Inferior parietal cortex (tissue), 1 donor: Measurements from ENCODE around the gene SMG5.
"Not testable (repeated sequence)": the region's sequence is repeated elsewhere in the genome, so short reads cannot be mapped to it uniquely, and the experiment has no call there.

Source experiments
- DNase-seq: peaks from one replicate; pipeline ENCODE4 v3.0.0-alpha.2; 2016; ENCODE audit errors: extremely low spot score

SMG5 gene, protein sequence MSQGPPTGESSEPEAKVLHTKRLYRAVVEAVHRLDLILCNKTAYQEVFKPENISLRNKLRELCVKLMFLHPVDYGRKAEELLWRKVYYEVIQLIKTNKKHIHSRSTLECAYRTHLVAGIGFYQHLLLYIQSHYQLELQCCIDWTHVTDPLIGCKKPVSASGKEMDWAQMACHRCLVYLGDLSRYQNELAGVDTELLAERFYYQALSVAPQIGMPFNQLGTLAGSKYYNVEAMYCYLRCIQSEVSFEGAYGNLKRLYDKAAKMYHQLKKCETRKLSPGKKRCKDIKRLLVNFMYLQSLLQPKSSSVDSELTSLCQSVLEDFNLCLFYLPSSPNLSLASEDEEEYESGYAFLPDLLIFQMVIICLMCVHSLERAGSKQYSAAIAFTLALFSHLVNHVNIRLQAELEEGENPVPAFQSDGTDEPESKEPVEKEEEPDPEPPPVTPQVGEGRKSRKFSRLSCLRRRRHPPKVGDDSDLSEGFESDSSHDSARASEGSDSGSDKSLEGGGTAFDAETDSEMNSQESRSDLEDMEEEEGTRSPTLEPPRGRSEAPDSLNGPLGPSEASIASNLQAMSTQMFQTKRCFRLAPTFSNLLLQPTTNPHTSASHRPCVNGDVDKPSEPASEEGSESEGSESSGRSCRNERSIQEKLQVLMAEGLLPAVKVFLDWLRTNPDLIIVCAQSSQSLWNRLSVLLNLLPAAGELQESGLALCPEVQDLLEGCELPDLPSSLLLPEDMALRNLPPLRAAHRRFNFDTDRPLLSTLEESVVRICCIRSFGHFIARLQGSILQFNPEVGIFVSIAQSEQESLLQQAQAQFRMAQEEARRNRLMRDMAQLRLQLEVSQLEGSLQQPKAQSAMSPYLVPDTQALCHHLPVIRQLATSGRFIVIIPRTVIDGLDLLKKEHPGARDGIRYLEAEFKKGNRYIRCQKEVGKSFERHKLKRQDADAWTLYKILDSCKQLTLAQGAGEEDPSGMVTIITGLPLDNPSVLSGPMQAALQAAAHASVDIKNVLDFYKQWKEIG

DNA sequence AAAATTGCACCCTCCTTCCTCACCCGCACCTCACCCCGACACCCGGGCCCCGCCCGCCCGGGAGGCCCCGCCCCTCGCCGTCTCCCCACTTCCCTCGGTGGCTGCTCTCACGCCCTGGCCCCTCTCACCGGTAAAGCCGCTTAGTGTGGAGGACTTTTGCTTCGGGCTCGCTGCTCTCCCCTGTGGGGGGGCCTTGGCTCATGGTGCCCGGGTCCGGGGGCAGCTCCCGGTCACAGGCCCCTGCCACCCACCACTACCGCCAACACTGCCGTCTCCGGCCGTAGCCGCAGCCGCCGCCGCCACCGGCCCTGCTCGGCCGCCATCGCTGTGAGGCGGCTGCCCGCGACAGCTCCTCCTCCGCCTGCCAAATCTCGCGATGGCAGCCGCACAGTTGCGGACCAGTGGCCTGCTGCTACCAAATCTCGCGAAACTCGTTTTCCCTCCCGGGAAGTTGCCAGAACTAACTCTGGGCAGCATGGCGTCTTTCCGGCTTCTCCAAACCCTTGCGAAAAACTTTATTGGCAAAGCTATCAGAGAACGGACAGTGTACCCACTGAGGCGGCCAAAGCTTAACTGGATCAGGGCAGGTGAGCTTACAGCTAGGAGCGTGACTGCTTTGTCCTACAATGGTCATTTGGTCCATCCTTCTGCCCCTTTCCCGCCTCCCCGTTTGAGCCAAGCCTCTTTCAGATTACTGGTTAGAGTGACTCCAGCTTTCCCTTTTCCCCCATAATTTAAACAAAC, at the start of gene SMG5:
Gene SMG5 (minus strand): TSS at position 347 of the 744 bp plus-strand sequence. CDS start 145 bp downstream, at position 202.
- peak; percentile 98 for DNase-seq

DNA sequence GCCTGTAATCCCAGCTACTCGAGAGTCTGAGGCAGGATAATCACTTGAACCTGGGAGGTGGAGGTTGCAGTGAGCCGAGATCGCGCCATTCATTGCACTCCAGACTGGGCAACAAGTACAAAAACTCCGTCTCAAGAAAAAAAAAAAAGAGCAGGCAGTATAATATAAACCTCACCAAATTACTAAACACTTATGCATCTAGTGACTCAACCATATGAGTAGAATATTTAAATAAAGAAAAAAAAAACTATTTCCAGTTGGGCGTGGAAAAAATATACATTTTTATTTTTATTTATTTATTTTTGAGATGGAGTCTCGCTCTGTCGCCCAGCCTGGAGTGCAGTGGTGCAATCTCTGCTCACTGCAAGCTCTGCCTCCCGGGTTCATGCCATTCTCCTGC, 40.6 kb upstream of the SMG5 start:
- DNase-seq = not testable (repeated sequence)

DNA sequence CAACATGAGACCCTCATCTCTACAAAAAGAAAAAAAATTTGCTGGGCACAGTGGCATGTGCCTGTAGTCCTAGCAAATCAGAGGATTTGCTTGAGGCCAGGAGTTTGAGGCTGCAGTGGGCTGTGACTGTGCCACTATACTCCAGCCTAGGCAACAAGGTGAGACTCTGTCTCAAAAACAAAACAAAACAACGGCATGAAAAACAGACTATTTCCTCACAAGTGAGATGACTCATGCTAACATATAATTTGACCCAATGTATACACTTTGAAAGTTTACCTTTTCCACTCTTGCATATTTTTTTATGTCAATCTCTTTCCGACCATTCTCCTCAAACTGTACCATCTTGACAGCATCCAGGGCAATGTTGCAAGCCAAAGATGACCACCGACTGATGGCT, 37.9 kb upstream of the SMG5 start:
- no peak for DNase-seq

GRCh38 chr1:156319664-156320063, 37.0 kb upstream of the SMG5 start:
- DNase-seq = peak; percentile 32

DNA sequence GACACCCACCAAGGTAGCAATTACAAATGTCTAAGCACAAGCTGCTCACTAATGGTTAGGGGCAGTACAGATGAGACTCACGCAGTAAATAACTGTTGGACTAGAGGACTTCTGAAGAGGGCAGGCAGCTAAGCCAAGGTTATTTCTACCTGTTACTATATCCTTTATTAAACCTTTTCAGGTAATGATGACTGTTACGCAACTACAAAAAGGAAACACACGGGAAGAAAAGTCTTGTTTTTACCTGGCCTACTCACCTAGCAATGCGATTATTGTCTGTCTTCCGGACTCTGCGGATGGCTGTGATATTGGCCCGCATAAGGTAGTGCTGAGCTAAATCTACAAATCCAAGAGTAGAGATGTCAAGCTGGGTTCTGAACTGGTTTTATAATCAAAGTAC, 34.3 kb upstream of the SMG5 start:
- no peak for DNase-seq

DNA sequence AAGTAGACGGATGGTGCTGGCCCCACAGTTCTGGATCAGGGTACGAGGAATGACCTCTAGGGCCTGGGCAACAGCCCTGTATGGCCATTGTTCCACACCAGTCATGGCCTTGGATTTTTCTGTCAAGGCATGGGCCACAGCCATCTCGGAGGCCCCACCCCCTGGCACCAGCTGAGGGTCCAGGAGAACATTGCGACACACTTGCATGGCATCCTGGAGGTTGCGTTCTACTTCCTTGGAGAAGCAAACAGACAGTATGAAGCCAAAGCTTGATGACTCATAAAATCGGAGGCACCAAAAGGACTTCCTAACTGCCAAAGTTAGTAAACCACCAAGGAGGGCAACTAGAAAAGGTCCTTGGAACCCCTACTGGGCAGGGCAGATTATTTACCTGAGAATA, 28.3 kb upstream of the SMG5 start:
- no peak for DNase-seq

GRCh38 chr1:156308078-156308477, 25.5 kb upstream of the SMG5 start:
- DNase-seq = no peak

DNA sequence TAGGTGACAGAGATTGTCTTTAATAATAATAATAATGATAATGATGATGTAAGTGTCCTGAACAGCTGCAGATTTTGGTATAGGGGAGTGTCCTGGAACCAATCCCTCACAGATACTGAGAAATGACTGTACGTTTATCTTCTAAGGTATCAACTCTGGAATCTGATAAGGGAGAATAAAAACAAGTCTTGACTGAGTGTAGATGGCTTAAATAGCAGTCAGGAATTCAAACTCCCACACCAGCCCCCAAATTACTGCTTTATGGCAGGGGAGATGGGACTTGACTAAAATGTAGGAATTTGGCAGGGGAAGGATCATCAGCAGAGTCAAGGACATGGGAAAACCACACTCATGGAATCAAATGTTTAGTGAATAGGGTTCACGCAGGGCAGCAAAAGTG, 22.6 kb upstream of the SMG5 start:
- DNase-seq = no peak

DNA sequence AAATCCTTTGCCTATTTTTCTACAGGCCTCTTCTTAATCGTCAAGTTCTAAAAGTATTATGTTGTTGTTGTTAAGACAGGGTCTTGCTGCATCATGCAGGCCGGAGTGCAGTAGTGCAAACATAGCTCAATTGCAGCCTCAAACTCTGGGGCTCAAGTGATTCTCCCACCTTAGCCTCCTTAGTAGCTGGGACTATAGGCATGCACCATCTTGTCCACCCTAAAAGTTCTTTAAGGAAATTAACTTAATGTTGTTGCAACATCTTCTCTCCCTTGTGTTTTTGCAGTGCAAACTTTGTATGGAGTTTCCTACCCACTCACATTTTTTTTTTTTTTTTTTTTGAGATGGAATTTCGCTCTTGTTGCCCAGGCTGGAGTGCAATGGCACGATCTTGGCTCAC, 20.6 kb upstream of the SMG5 start:
- DNase-seq = no peak

GRCh38 chr1:156298852-156299357, 16.3 kb upstream of the SMG5 start, which contains the start of gene VHLL:
VHLL (minus strand) TSS chr1:156299307; CDS start chr1:156299189, 118 bp downstream.
- no peak for DNase-seq

- DNase-seq = peak; percentile 82
Observed at GRCh38 chr1:156295391-156295947, 12.8 kb upstream of the SMG5 start, which contains the start of gene GLMP. GLMP (minus strand) TSS chr1:156295679; CDS start chr1:156295645, 34 bp downstream.

- DNase-seq = no peak
Observed at GRCh38 chr1:156293895-156294294, 11.3 kb upstream of the SMG5 start.

DNA sequence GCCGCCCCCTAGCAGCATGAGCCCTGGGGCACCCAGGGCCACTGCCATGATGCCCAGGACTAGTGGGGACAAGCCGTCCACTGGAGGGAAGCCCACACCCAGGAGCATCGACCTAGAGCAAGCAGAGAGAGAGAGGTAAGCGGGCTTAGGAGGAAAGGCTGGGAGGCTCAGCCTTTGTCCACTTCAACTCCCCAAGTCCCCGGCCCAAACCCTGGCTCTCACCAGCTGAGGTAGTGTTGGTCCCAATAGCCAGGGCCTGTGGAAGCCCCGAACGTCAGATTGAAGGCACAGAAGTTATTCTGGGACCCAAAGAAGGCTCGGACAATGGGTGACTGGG, 10.4 kb upstream of the SMG5 start:
- DNase-seq = no peak

GRCh38 chr1:156291226-156292061, 8.8 kb upstream of the SMG5 start:
- peak; percentile 72 for DNase-seq

- no peak for DNase-seq
Observed at GRCh38 chr1:156289857-156290256, 7.2 kb upstream of the SMG5 start.

- no peak for DNase-seq
Observed at GRCh38 chr1:156286061-156286460, 3.4 kb upstream of the SMG5 start.

GRCh38 chr1:156285437-156285836, 2.8 kb upstream of the SMG5 start:
- no peak for DNase-seq

GRCh38 chr1:156284757-156285156, 2.1 kb upstream of the SMG5 start:
- no peak for DNase-seq

DNA sequence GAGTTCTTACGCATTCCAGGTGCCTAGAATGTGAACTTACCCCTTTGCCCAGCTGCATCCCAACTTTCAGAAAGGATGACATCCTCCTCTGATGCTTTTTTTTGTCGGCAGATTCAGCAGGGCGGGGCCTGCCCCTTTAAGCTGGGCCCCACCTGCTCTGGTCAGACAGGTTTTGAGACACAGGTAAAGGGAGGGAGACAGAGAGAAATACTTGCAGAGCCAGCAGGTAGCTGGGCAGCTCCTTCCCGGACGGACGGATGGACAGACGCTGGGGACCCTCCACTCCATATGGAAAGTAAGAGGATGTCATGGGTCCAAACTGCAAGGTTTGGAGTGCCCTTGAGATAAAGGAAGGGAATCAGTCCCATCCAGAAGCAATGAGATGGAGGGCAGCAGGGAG, 1.5 kb upstream of the SMG5 start, which contains the start of gene TMEM79:
Gene TMEM79 (plus strand): TSS at position 214 of the 400 bp plus-strand sequence. CDS start 902 bp downstream, outside the sequence.
- no peak for DNase-seq

- no peak for DNase-seq
Observed at GRCh38 chr1:156283521-156283920, 896 bp upstream of the SMG5 start.
